SJSA1 (cell line): ENCODE data around the gene EFHD2. TPM values are rescaled to one million over a fixed set of nuclear protein-coding genes. Genes with fewer than 3 reads are reported as not detected.
"Not testable (repeated sequence)": the region's sequence is repeated elsewhere in the genome, so short reads cannot be mapped to it uniquely, and the experiment has no call there.

Source experiments
- DNase-seq, 2 experiments: peaks; one replicate each; pipeline ENCODE4 v3.0.0-alpha.2; 2015 to 2020; ENCODE audit warnings: low spot score in 2 of 2, low read depth in 1 of 2
- H3K27ac ChIP-seq: fragments of 250-450 bp; sonication (Bioruptor Pico); 2 replicates; pipeline ENCODE4 v1.5.1; 2020; ENCODE audit warnings: mild to moderate bottlenecking, moderate library complexity
- H3K27me3 ChIP-seq: fragments of 250-450 bp; sonication (Bioruptor Pico); replicated peaks from 2 replicates; pipeline ENCODE4 v1.5.1; 2020; ENCODE audit warnings: mild to moderate bottlenecking, moderate library complexity
- H3K36me3 ChIP-seq: fragments of 250-450 bp; sonication (Bioruptor Pico); 2 replicates; pipeline ENCODE4 v1.5.1; 2020; ENCODE audit warnings: mild to moderate bottlenecking
- H3K4me1 ChIP-seq: fragments of 250-450 bp; sonication (Bioruptor Pico); replicated peaks from 2 replicates; pipeline ENCODE4 v1.6.1; 2021; ENCODE audit warnings: mild to moderate bottlenecking
- H3K4me3 ChIP-seq: fragments of 250-450 bp; sonication (Bioruptor Pico); 2 replicates; pipeline ENCODE4 v1.5.1; 2020; ENCODE audit warnings: mild to moderate bottlenecking
- H3K9me3 ChIP-seq: fragments of 250-450 bp; sonication (Bioruptor Pico); replicated peaks from 2 replicates; pipeline ENCODE4 v1.5.1; 2020; ENCODE audit warnings: mild to moderate bottlenecking
- total RNA-seq: library from RNA; depleted of rRNA; stranded (reverse); fragments of >200 nt; shearing (Covaris generic); gene quantifications from 2 replicates; pipeline ENCODE4 v1.2.3, GENCODE V29; 2014; rRNA removed

Gene EFHD2
- 163 and 169 TPM in 2 replicates for total RNA-seq

DNA sequence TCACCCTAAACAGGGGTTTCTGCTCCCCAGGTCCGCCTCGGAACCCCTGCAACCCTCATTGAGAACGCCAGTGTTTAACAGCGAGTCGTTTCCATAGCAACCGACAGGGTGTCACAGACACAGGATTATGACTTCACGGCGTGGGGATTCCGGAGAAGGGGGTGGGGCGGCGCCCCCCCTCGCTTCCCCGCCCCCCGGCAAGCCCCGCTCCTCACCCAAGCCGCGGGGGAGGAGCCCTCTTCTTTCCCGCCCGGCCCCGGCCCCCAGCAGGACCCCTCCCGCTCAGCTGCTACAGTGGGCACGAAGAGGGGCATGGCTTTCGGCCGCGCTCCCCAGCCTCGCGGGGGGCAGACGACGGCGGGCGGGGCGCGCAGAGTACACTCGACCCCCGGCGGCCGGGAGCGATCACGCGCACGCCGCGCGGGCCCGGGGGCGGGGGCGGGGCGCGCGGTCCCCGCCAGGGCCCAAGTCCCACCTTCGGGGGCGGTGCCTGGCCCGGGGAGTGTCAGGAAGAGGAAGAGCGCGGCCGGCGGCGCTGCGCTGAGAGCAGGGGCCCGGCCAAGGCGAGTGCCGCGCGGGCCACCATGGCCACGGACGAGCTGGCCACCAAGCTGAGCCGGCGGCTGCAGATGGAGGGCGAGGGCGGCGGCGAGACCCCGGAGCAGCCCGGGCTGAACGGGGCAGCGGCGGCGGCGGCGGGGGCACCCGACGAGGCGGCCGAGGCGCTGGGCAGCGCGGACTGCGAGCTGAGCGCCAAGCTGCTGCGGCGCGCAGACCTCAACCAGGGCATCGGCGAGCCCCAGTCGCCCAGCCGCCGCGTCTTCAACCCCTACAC, at the start of gene EFHD2:
TSS of gene EFHD2 (plus strand) at position 501 of the 835 bp plus-strand sequence. CDS start at position 585, 84 bp downstream.
- H3K4me1 ChIP-seq: peaks cover 64% of the 10 kb centered on the region
- H3K4me3 ChIP-seq: peak within 1 kb of the TSS; percentile 99
- DNase-seq: peak; percentile 65 to 87
- peaks cover 5% of the 10 kb centered on the region for H3K9me3 ChIP-seq
- no peaks in the 10 kb centered on the region for H3K27me3 ChIP-seq
- peak within 1 kb of the TSS; percentile 95 for H3K27ac ChIP-seq
- peaks cover 88% of the 10 kb centered on the region for H3K36me3 ChIP-seq

GRCh38 chr1:15360700-15361099, 49.0 kb upstream of the EFHD2 start:
- H3K9me3 ChIP-seq: no peaks in the 10 kb centered on the region
- no peak overlapping the region for H3K4me3 ChIP-seq
- H3K4me1 ChIP-seq: peaks cover 22% of the 10 kb centered on the region
- no peak overlapping the region for H3K27ac ChIP-seq
- H3K36me3 ChIP-seq: no peaks in the 10 kb centered on the region
- H3K27me3 ChIP-seq: no peaks in the 10 kb centered on the region
- DNase-seq: no peak

GRCh38 chr1:15362096-15362736, 47.5 kb upstream of the EFHD2 start:
- no peaks in the 10 kb centered on the region for H3K27me3 ChIP-seq
- H3K4me3 ChIP-seq: no peak overlapping the region
- no peaks in the 10 kb centered on the region for H3K9me3 ChIP-seq
- peaks cover 10% of the 10 kb centered on the region for H3K4me1 ChIP-seq
- H3K36me3 ChIP-seq: no peaks in the 10 kb centered on the region
- no peak for DNase-seq
- no peak overlapping the region for H3K27ac ChIP-seq

- H3K36me3 ChIP-seq: no peaks in the 10 kb centered on the region
These were observed 47.0 kb upstream of the EFHD2 start for GRCh38 chr1:15362737-15363128.

GRCh38 chr1:15364740-15365139, 44.9 kb upstream of the EFHD2 start:
- H3K27me3 ChIP-seq: no peaks in the 10 kb centered on the region
- no peaks in the 10 kb centered on the region for H3K9me3 ChIP-seq
- H3K4me1 ChIP-seq: peaks cover 7% of the 10 kb centered on the region
- no peaks in the 10 kb centered on the region for H3K36me3 ChIP-seq
- no peak for DNase-seq
- no peak overlapping the region for H3K27ac ChIP-seq
- no peak overlapping the region for H3K4me3 ChIP-seq

More at GRCh38 chr1:15362737-15363128, 47.0 kb upstream of the EFHD2 start:
- H3K4me1 ChIP-seq: peaks cover 7% of the 10 kb centered on the region
- H3K4me3 ChIP-seq: no peak overlapping the region
- H3K27me3 ChIP-seq: no peaks in the 10 kb centered on the region
- no peak overlapping the region for H3K27ac ChIP-seq
- DNase-seq: no peak
- H3K9me3 ChIP-seq: no peaks in the 10 kb centered on the region

DNA sequence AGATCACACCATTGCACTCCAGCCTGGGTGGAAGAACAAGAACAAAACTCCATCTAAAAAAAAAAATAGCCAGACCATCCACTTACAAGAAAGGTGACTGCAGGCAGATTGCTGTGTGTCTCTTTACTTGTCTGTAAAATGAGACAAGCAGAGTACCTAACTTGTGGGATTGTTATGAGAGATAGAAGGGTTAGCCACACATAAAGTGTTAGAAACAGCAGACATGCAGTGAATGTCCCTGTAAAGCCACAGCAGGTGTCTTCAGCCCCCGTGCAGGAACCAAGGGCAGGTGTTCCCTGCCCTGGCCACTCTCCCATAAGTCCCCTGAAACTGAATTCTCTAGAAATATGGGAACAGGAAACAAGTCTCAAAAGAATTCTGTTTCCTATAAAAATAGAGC, 40.8 kb upstream of the EFHD2 start:
- no peak for DNase-seq
- Histone ChIP-seq H3K27ac (no peak overlapping the region), H3K4me3 (no peak overlapping the region), H3K36me3 (no peaks in the 10 kb centered on the region), H3K4me1 (peaks cover 7% of the 10 kb centered on the region), H3K27me3 (no peaks in the 10 kb centered on the region), H3K9me3 (no peaks in the 10 kb centered on the region)

GRCh38 chr1:15370268-15370667, 39.4 kb upstream of the EFHD2 start:
- H3K36me3 ChIP-seq: no peaks in the 10 kb centered on the region
- no peak for DNase-seq
- peaks cover 7% of the 10 kb centered on the region for H3K4me1 ChIP-seq

GRCh38 chr1:15370781-15371520, 38.7 kb upstream of the EFHD2 start:
- no peak for DNase-seq
- Histone ChIP-seq H3K4me3 (no peak overlapping the region), H3K9me3 (no peaks in the 10 kb centered on the region), H3K27ac (no peak overlapping the region), H3K27me3 (no peaks in the 10 kb centered on the region), H3K4me1 (peaks cover 7% of the 10 kb centered on the region), H3K36me3 (no peaks in the 10 kb centered on the region)

More at GRCh38 chr1:15370268-15370667, 39.4 kb upstream of the EFHD2 start:
- no peaks in the 10 kb centered on the region for H3K9me3 ChIP-seq
- no peak overlapping the region for H3K4me3 ChIP-seq
- no peak overlapping the region for H3K27ac ChIP-seq
- no peaks in the 10 kb centered on the region for H3K27me3 ChIP-seq

- no peaks in the 10 kb centered on the region for H3K27me3 ChIP-seq
- H3K27ac ChIP-seq: no peak overlapping the region
- no peaks in the 10 kb centered on the region for H3K9me3 ChIP-seq
- no peak for DNase-seq
- H3K36me3 ChIP-seq: no peaks in the 10 kb centered on the region
- H3K4me3 ChIP-seq: no peak overlapping the region
- peaks cover 7% of the 10 kb centered on the region for H3K4me1 ChIP-seq
These were observed 37.8 kb upstream of the EFHD2 start for GRCh38 chr1:15371610-15372545.

DNA sequence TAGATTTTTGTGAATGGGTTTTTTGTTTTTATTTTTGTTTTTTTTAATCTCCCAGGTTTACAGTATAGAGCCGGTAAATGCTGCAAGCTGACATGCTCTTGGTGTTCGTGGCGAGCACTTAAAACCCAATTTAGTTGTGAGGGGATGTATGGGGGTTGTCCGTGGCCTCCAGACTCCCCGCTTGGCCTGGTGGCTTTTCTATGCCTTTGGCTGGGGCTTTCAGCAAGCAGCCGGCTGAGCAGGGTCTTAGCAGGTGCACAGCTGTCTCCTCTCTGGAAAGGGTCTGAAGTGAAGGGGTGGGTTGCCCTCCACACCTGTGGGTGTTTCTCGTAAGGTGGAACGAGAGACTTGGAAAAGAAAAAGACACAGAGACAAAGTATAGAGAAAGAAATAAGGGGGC, 31.0 kb upstream of the EFHD2 start:
- Histone ChIP-seq H3K4me3 (no peak overlapping the region), H3K4me1 (no peaks in the 10 kb centered on the region), H3K27me3 (no peaks in the 10 kb centered on the region), H3K9me3 (no peaks in the 10 kb centered on the region), H3K27ac (no peak overlapping the region), H3K36me3 (no peaks in the 10 kb centered on the region; the same call in 1 of the 2 replicates)
- DNase-seq: no peak

GRCh38 chr1:15379151-15379550, 30.5 kb upstream of the EFHD2 start:
- not testable (repeated sequence) for H3K27ac ChIP-seq, H3K4me3 ChIP-seq, H3K9me3 ChIP-seq, H3K27me3 ChIP-seq, H3K36me3 ChIP-seq, DNase-seq, H3K4me1 ChIP-seq

- no peak for DNase-seq
- Histone ChIP-seq H3K27ac (no peak overlapping the region), H3K36me3 (no peaks in the 10 kb centered on the region; the same call in 1 of the 2 replicates), H3K9me3 (no peaks in the 10 kb centered on the region), H3K4me3 (no peak overlapping the region), H3K4me1 (0 out of 2 replicates have a peak, but pooled peaks cover 5% of the 10 kb centered on the region), H3K27me3 (no peaks in the 10 kb centered on the region)
These were observed 28.8 kb upstream of the EFHD2 start for GRCh38 chr1:15380601-15381508.
